ENCODE measurements around the gene TBCD.

GRCh38 chr17:82938486-82938872 is 186.6 kb downstream of the TBCD start:
- TF ChIP-seq, protein P1, sequence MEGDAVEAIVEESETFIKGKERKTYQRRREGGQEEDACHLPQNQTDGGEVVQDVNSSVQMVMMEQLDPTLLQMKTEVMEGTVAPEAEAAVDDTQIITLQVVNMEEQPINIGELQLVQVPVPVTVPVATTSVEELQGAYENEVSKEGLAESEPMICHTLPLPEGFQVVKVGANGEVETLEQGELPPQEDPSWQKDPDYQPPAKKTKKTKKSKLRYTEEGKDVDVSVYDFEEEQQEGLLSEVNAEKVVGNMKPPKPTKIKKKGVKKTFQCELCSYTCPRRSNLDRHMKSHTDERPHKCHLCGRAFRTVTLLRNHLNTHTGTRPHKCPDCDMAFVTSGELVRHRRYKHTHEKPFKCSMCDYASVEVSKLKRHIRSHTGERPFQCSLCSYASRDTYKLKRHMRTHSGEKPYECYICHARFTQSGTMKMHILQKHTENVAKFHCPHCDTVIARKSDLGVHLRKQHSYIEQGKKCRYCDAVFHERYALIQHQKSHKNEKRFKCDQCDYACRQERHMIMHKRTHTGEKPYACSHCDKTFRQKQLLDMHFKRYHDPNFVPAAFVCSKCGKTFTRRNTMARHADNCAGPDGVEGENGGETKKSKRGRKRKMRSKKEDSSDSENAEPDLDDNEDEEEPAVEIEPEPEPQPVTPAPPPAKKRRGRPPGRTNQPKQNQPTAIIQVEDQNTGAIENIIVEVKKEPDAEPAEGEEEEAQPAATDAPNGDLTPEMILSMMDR (conservative IDR thresholded peaks at IDR 0.05): no peak
- no peak for TF ChIP-seq ZFX (IDR thresholded peaks at IDR 0.05)

All from C4-2B (cell line).